Cardiac muscle cell (in vitro differentiated cells and primary cell): ENCODE results near the gene RNF150. TPM values are rescaled to one million over a fixed set of nuclear protein-coding genes. Genes with fewer than 3 reads are reported as not detected.

Experiments used
- DNase-seq, 2 donors: peaks; one replicate each; pipeline versions ENCODE4 v3.0.0 to v3.0.0-alpha.2; 2010 to 2017; ENCODE audit warnings: low read depth in 1 of 2, low spot score in 1 of 2
- H3K27ac ChIP-seq: fragments of 200-600 bp; sonication (generic); 2 replicates; pipeline ENCODE4 v1.5.1; 2016
- H3K27me3 ChIP-seq: fragments of 200-600 bp; sonication (generic); 2 replicates; pipeline ENCODE4 v1.6.0; 2016; ENCODE audit warnings: control low read depth
- H3K36me3 ChIP-seq: fragments of 200-600 bp; sonication (generic); 2 replicates; pipeline ENCODE4 v1.5.1; 2016; ENCODE audit warnings: control low read depth
- H3K4me1 ChIP-seq: fragments of 200-600 bp; sonication (generic); 2 replicates; pipeline ENCODE4 v1.8.1; 2017; ENCODE audit warnings: low read depth, mild to moderate bottlenecking, mixed run types
- H3K4me3 ChIP-seq: fragments of 200-600 bp; sonication (generic); 2 replicates; pipeline ENCODE4 v1.5.1; 2016; ENCODE audit warnings: mild to moderate bottlenecking
- H3K9me3 ChIP-seq: fragments of 200-600 bp; sonication (generic); 2 replicates; pipeline ENCODE4 v1.5.1; 2017; ENCODE audit warnings: low read depth, mild to moderate bottlenecking, control low read depth
- CTCF ChIP-seq: IDR thresholded peaks from 2 replicates; pipeline ENCODE4 v1.5.1; 2012; ENCODE audit warnings: low read depth, mild to moderate bottlenecking, low read length
- polyA plus RNA-seq: library from polyadenylated mRNA; unstranded; fragments of >200 nt; fragmentation: Nextera tagmentation; extraction: Ambion mirVana; gene quantifications from 2 replicates; pipeline ENCODE4 v1.2.1, GENCODE V29; 2016
- total RNA-seq: library from RNA; depleted of rRNA; stranded (reverse); fragments of >200 nt; gene quantifications from 2 replicates; pipeline ENCODE4 v1.2.3, GENCODE V29; 2016

The RNF150 gene
- total and polyA plus RNA-seq, 2 experiments from 2014 or later: 20.1 to 57.4 TPM

GRCh38 chr4:141036786-141037185 lies 96.5 kb downstream of the RNF150 start:
- no peak for TF ChIP-seq CTCF
- Histone ChIP-seq H3K27ac (no peak overlapping the region), H3K36me3 (no peaks in the 10 kb centered on the region), H3K4me3 (no peak overlapping the region), H3K27me3 (no peaks in the 10 kb centered on the region), H3K4me1 (peaks cover 17% of the 10 kb centered on the region), H3K9me3 (no peaks in the 10 kb centered on the region)
- peak in 1 of 2 donors; percentile 42 for DNase-seq

- Histone ChIP-seq H3K4me3 (no peak overlapping the region), H3K9me3 (no peaks in the 10 kb centered on the region), H3K27ac (no peak overlapping the region), H3K36me3 (no peaks in the 10 kb centered on the region), H3K4me1 (peaks cover 11% of the 10 kb centered on the region), H3K27me3 (no peaks in the 10 kb centered on the region)
- no peak for TF ChIP-seq CTCF
- no peak for DNase-seq
These were observed 97.3 kb downstream of the RNF150 start for GRCh38 chr4:141035920-141036319.

- no peaks in the 10 kb centered on the region for H3K27me3 ChIP-seq
- H3K27ac ChIP-seq: peak overlapping the region; percentile 47
- no peak for TF ChIP-seq CTCF
- no peaks in the 10 kb centered on the region for H3K36me3 ChIP-seq
- peaks cover 34% of the 10 kb centered on the region for H3K4me1 ChIP-seq
- no peaks in the 10 kb centered on the region for H3K9me3 ChIP-seq
- no peak overlapping the region for H3K4me3 ChIP-seq
- DNase-seq: peak in 1 of 2 donors; percentile 22
These were observed 105.2 kb downstream of the RNF150 start for GRCh38 chr4:141028024-141028529.

- DNase-seq: peak; percentile 8 to 44
These were observed 105.8 kb downstream of the RNF150 start for GRCh38 chr4:141027421-141027820.

GRCh38 chr4:141026900-141027299 lies 106.4 kb downstream of the RNF150 start:
- Histone ChIP-seq H3K4me1 (peaks cover 41% of the 10 kb centered on the region), H3K4me3 (no peak overlapping the region), H3K27me3 (no peaks in the 10 kb centered on the region), H3K36me3 (no peaks in the 10 kb centered on the region), H3K27ac (peak overlapping the region; percentile 60), H3K9me3 (no peaks in the 10 kb centered on the region)
- no peak for DNase-seq
- no peak for TF ChIP-seq CTCF

More at GRCh38 chr4:141027421-141027820, 105.8 kb downstream of the RNF150 start:
- no peaks in the 10 kb centered on the region for H3K27me3 ChIP-seq
- peaks cover 35% of the 10 kb centered on the region for H3K4me1 ChIP-seq
- no peaks in the 10 kb centered on the region for H3K9me3 ChIP-seq
- peak overlapping the region; percentile 60 for H3K27ac ChIP-seq
- H3K36me3 ChIP-seq: no peaks in the 10 kb centered on the region
- H3K4me3 ChIP-seq: no peak overlapping the region
- TF ChIP-seq CTCF: no peak

GRCh38 chr4:141023051-141023450 lies 110.2 kb downstream of the RNF150 start:
- H3K4me3 ChIP-seq: no peak overlapping the region
- H3K4me1 ChIP-seq: peaks cover 68% of the 10 kb centered on the region
- no peaks in the 10 kb centered on the region for H3K36me3 ChIP-seq
- DNase-seq: no peak
- no peaks in the 10 kb centered on the region for H3K9me3 ChIP-seq
- H3K27ac ChIP-seq: peak overlapping the region; percentile 97
- H3K27me3 ChIP-seq: no peaks in the 10 kb centered on the region
- no peak for TF ChIP-seq CTCF
